ENCODE measurements around the gene TMEM273.

GRCh38 chr10:49197171-49197570 lies 9.0 kb upstream of the TMEM273 start:
- TF ChIP-seq EZH2 (IDR thresholded peaks at IDR 0.05; ENCODE audit: low read length, missing control alignments) (no peak), CTCF (conservative IDR thresholded peaks at IDR 0.05 in 1 of 2, IDR thresholded peaks at IDR 0.05 in 1 of 2; ENCODE audit: low read depth in 1 of 2, low read length in 2 of 2) (no peak)
